Left ventricle myocardium inferior (tissue), 1 donor: ENCODE results near the gene PPP1R13L. TPM values are rescaled to one million over a fixed set of nuclear protein-coding genes. Genes with fewer than 3 reads are reported as not detected.

Experiments used
- DNase-seq: peaks from one replicate; pipeline ENCODE4 v3.0.0-alpha.2; 2020
- H3K27ac ChIP-seq: fragments of 200-600 bp; replicated peaks from 2 replicates; pipeline ENCODE4 v1.8.0; 2021
- H3K27me3 ChIP-seq: fragments of 200-600 bp; 2 replicates; pipeline ENCODE4 v1.8.0; 2021; ENCODE audit warnings: low read depth
- H3K36me3 ChIP-seq: fragments of 200-600 bp; 2 replicates; pipeline ENCODE4 v1.8.0; 2021
- H3K4me1 ChIP-seq: fragments of 200-600 bp; 2 replicates; pipeline ENCODE4 v1.8.0; 2021
- H3K4me3 ChIP-seq: fragments of 200-600 bp; 2 replicates; pipeline ENCODE4 v1.8.0; 2021; ENCODE audit warnings: mild to moderate bottlenecking, moderate library complexity
- H3K9me3 ChIP-seq: fragments of 200-600 bp; replicated peaks from 2 replicates; pipeline ENCODE4 v1.8.0; 2021
- intact Hi-C: fragments of 100-400 bp; cut with micrococcal nuclease; formaldehyde crosslinking; loops from one replicate; pipeline ENCODE4 v1.11.0; 2022
- total RNA-seq: library from RNA; stranded (reverse); fragmentation: NEBNext Ultra II Directional; extraction: Animal tissue kit (Norgen Biotek cat#: 25700); gene quantifications from one replicate; pipeline ENCODE4 v1.2.1, GENCODE V29; 2021
- TF ChIP-seq, protein P1 (sequence below): fragments of 200-600 bp; IDR thresholded peaks from 2 replicates; pipeline ENCODE4 v1.8.0; 2021; ENCODE audit warnings: antibody characterized with exemption, mild to moderate bottlenecking, borderline replicate concordance
- donor health status: DM: no; HTN: yes; CAD: no; lungs with severe emphysema.

The PPP1R13L gene
- total RNA-seq, 1 donor from 2014 or later = 207 TPM

DNA sequence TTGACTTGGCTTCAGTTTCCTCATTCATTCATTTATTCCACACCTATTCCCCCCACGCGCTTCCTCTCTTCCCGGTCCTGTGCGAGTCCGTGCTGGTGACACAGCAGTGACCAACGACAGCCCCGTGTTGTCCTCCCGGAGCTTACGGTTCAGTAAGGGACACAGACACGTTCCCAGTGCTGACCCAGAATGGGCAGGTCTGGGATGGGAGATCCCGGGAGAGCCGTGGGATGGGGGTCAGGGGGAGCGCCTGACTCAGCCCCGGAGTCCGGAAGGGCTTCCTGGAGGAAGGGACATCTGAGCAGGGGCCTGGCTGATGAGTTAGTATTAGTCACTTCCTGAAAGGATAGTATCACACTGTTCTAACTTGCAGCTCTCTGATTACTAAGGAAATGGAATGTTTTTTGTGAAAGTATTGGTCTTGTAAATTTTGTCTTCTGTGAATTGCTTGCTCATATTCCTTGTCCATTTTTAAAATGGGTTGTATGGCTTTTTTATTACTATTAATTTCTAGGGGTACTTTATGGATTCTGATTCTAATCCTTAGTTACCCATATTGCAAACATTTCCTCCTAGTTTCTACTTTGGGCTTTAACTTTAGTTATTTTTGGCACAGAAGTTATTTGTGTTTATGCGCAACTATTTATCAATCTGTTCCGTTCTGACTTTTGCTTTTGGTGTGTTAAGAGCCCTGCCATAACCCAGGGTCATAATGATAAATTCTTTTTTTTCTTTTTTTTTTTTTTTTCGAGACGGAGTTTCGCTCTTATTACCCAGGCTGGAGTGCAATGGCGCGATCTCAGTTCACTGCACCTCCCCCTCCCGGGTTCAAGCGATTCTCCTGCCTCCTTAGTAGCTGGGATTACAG is 19.6 kb upstream of the PPP1R13L start:
- Histone ChIP-seq H3K4me3 (peak overlapping the region; percentile 70), H3K9me3 (no peaks in the 10 kb centered on the region), H3K27me3 (no peaks in the 10 kb centered on the region), H3K4me1 (peaks cover 59% of the 10 kb centered on the region), H3K36me3 (peaks cover 13% of the 10 kb centered on the region), H3K27ac (peak overlapping the region; percentile 92)
- peak; percentile 71 for DNase-seq
- intact Hi-C loops = no loop called here
- TF ChIP-seq, protein P1, sequence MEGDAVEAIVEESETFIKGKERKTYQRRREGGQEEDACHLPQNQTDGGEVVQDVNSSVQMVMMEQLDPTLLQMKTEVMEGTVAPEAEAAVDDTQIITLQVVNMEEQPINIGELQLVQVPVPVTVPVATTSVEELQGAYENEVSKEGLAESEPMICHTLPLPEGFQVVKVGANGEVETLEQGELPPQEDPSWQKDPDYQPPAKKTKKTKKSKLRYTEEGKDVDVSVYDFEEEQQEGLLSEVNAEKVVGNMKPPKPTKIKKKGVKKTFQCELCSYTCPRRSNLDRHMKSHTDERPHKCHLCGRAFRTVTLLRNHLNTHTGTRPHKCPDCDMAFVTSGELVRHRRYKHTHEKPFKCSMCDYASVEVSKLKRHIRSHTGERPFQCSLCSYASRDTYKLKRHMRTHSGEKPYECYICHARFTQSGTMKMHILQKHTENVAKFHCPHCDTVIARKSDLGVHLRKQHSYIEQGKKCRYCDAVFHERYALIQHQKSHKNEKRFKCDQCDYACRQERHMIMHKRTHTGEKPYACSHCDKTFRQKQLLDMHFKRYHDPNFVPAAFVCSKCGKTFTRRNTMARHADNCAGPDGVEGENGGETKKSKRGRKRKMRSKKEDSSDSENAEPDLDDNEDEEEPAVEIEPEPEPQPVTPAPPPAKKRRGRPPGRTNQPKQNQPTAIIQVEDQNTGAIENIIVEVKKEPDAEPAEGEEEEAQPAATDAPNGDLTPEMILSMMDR = no peak

DNA sequence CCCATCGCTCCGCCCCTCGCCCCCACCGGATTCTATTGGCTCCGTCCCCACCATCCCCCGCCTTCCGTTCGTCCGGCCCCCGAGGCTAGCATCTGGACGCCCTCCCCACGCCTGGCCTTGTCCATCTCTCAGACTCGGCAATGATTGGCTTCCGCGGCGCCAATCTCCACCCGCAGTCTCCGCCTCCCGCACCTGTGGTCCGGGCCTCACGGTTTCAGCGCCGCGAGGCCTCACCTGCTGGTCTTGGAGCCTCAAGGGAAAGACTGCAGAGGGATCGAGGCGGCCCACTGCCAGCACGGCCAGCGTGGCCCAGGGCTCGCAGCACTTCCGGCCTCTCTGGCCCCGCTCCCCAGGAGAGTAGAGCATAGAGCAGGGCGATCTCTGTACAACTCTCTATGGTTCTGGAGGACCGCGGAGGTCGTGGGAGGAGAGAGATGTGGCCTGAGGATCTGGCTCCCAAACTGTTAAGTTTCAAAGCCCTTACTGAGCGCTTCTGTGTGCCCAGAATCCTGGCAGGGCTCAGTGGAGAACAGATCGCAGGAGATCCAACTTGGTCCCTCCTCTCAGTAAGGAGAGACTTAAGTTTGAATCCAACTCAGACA is 18.8 kb upstream of the PPP1R13L start, which contains the start of gene ERCC1:
ERCC1 (minus strand) TSS at position 329 of the 602 bp plus-strand sequence. CDS start 543 bp downstream, outside the sequence.
- TF ChIP-seq, protein P1 = no peak
- peak; percentile 96 for DNase-seq
- Histone ChIP-seq H3K27me3 (no peaks in the 10 kb centered on the region), H3K4me1 (peaks cover 51% of the 10 kb centered on the region), H3K9me3 (no peaks in the 10 kb centered on the region), H3K36me3 (peaks cover 21% of the 10 kb centered on the region), H3K27ac (peak within 1 kb of the TSS; percentile 92), H3K4me3 (peak within 1 kb of the TSS; percentile 70)
- intact Hi-C loops = no loop called here

- Histone ChIP-seq H3K4me3 (peak overlapping the region; percentile 70), H3K36me3 (peaks cover 27% of the 10 kb centered on the region), H3K4me1 (peaks cover 46% of the 10 kb centered on the region), H3K27ac (peak overlapping the region; percentile 92), H3K9me3 (no peaks in the 10 kb centered on the region), H3K27me3 (no peaks in the 10 kb centered on the region)
- intact Hi-C loops = no loop called here
- DNase-seq = no peak
- TF ChIP-seq, protein P1 = no peak
Observed at GRCh38 chr19:45423033-45423588, 18.2 kb upstream of the PPP1R13L start.

DNA sequence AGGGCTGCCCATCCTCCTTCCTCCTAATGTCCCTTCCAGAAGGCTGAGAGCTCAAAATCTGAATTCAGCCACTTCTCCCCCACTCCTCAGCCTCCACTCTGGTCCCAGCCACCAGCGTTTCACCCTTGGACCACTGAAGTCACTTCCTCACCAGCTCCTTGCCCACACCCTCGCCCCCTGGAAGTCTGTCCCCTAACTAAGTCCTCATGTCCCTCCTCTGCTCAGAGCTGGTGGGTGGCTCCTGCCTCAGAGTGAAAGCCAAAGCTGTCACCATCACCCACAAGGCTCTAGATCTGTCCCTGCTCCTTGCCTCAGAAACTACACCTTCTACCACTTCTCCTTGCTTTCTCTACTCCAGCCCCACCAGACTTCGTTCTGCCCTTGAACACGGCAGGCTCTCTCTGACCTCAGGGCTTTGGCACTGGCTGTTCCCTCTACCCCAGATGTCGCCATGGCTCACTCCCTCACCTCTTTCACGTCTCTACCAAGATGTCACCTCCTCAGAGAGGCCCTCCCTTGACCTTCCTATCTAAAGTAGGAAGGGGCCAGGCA is 17.2 kb upstream of the PPP1R13L start:
- peak overlapping the region; percentile 70 for H3K4me3 ChIP-seq
- H3K27ac ChIP-seq = peak overlapping the region; percentile 13
- no peaks in the 10 kb centered on the region for H3K9me3 ChIP-seq
- H3K4me1 ChIP-seq = peaks cover 42% of the 10 kb centered on the region
- TF ChIP-seq, protein P1 = no peak
- intact Hi-C loops = no loop called here
- peaks cover 37% of the 10 kb centered on the region for H3K36me3 ChIP-seq
- DNase-seq = no peak
- no peaks in the 10 kb centered on the region for H3K27me3 ChIP-seq

DNA sequence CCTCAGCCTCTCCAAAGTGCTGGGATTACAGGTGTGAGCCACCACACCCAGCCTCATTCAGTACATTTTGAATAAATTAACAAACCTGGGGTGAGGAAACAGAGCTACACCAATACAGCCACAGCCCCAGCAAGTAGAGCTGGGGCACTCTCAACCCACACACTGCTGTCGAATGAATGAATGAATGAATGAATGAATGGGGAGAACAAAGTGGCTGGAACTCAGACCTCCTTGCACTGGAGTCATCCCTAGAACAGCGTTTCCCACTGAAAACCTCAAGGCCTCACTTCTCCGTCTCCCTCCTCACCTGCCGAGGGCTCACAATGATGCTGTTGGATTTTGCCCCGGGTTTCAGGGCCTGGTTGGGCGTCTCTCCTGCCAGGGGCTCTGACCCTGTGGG is 16.0 kb upstream of the PPP1R13L start:
- Histone ChIP-seq H3K4me3 (no peak overlapping the region), H3K4me1 (peaks cover 53% of the 10 kb centered on the region), H3K36me3 (peaks cover 44% of the 10 kb centered on the region), H3K27ac (no peak overlapping the region), H3K27me3 (no peaks in the 10 kb centered on the region), H3K9me3 (no peaks in the 10 kb centered on the region)
- intact Hi-C loops = no loop called here
- TF ChIP-seq, protein P1 = no peak
- DNase-seq = no peak
